Activated CD8-positive, alpha-beta memory T cell treated with anti-CD3 and anti-CD28 coated beads for 4 hours (primary cell): Measurements from ENCODE around the gene LIN9.
"Not testable (repeated sequence)": the region's sequence is repeated elsewhere in the genome, so short reads cannot be mapped to it uniquely, and the experiment has no call there.

Experiments
- DNase-seq, 2 donors: peaks; one replicate each; pipeline ENCODE4 v3.0.0-alpha.2; 2020; ENCODE audit warnings: low read depth in 2 of 2

LIN9 gene

DNA sequence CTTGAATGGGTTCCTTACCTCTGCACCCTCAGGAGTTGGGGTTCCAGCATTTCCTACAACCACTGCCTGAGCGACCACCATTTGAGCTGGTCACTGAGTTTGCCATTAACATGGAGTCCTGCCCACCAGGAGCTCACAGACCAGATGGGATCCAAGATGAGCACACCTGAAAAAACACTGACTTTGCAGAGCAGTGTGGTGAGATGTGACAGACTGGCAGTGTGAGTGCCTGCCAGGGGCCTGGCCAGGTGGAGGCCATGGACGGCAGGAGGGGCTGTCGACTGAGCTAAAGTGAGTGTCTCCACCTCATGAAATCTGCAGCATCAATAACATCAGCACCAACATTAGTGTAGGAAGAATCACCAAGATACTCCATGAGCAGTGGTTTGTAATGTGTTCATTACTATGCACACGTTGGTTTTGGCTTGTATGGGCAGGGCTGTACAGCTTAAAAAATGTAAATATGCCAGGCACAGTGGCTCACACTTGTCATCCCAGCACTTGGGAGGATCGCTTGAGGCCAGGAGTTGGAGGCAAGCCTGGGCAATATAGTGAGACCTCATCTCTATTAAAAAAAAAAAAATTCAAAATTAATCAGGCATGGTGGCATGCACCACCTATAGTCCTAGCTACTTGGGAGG lies 97.7 kb downstream of the LIN9 start:
- DNase-seq: no peak

DNA sequence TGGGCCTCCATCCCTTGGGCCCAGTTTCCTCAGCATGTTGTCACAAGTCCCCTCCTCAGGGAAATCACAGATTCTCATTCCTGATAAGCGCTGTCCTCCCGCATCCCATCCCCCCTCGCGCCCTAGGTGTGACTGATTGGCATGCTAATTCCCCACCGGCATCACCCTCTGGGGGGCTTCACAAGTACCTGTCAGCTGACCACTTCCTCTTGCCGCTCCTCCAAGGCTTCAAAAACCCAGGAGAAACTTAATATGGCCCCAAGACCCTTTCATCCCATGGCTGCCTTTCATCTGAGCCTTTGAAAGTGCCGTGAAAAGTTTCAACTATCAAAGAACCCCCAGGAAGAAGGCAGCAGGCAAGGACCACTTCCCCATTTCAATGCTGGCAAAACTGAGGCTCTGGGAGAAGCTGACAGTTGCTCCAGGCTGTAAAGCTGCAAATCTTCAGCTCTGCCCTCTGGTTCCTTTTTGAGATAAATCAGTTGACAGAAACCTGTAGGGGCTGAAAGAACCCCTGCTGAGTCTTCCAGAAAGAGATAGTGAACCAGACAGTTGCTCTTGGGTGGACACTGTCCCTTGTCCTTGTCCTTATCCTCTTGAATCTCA lies 98.3 kb downstream of the LIN9 start:
- no peak for DNase-seq

DNA sequence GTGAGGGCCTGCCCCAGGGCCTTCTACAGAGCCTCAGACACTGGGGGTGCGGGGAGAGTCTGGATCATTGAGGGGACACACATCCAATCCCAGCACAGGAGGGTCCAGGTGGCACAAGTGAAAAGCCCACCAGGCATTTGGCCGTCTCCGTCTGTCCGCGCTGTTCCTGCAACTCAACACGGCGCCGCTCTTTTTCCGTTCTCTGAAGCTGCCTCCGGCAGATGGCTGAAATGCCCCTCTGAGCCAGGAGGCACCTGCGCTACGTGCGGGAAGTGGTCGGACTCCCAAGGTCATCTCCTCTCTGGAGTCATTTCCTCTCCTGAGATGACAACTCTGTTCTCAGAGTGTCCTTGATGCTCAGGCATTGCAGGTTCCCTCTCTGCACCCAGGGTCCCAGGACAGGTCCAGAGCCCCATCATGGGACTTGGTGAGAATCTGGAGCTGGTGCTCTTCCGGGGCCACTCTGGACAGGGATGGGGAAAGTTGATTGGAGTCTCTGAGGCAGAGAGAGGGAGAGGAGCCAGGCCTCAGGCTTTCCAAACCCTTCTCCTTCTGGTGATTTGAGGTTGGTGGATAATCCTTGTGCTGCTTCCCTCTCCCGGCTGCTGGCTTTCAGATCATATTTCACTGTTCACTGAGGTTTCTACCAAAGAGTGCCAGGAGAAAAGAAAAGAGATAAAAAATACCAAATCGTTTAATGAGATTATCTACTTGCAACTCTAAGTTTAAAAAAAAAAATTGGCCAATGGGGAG lies 99.5 kb downstream of the LIN9 start:
- DNase-seq: no peak

DNA sequence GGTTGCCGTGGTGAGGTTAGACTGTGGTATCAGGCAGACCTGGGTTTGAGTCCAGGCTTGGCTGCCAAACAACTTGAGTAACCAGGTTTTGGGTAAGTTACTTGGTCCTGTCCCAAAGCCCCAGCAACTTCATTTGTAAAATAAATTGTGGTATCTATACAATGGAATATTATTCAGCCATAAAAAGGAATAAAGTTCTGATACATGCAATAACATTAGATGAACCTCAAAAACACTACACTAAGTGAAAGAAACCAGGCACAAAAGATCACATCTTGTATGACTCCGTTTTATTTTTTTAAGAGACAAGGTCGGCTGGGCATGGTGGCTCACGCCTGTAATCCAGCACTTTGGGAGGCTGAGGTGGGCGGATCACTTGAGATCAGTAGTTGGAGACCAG lies 101.9 kb downstream of the LIN9 start:
- no peak for DNase-seq

DNA sequence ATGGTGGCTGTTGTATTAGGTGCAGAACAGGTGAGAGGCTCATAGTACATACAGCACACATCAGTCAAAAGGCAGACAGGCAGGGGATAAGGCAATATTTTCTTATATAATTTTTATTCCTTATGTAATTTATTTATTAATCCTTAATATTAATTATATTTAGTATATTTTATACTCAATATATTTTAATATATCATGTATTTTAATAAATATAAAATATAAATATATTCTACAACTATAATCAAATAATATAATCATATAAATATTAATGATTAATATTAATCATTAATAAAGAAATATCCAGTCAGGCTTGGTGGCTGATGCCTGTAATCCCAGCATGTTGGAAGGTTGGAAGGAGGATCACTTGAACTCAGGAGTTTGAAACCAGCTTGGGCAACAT lies 104.8 kb downstream of the LIN9 start:
- DNase-seq: no peak

DNA sequence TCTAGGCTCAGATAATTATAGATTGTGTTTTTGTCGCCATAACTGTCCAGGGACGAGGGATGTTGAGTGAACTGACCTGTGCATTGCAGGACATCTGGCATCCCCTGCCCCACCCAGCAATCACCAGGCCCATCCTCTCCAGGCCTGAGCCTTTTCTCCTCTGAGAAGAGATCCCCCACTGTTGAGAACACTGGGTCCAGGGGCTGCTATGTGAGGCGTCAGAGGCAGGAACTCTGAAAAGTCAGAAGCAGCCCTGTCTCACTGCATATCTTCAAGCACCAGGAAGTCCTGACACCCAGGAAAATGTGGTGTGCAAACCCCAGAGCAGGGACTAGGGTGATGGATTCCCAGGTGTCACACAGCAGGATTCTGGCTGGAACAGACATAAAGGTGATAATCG lies 105.3 kb downstream of the LIN9 start:
- no peak for DNase-seq

DNA sequence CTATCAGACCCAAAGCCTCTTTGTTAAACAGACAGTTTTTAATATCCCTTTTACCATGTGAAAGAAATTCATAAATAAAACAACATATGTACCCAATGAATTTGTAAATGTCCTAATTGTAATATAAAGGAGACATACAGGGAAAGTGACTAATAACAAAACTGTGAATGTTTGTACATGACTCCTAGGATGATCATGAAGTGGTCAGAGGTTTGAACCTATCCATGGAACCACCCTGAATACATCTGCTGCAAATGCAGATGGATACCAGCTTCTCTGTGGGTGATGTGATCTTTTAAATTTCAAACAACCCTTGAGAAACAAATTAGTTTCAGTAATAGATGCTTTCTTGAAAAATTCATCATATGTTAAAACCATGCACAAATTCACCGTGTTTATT lies 105.7 kb downstream of the LIN9 start:
- no peak for DNase-seq

DNA sequence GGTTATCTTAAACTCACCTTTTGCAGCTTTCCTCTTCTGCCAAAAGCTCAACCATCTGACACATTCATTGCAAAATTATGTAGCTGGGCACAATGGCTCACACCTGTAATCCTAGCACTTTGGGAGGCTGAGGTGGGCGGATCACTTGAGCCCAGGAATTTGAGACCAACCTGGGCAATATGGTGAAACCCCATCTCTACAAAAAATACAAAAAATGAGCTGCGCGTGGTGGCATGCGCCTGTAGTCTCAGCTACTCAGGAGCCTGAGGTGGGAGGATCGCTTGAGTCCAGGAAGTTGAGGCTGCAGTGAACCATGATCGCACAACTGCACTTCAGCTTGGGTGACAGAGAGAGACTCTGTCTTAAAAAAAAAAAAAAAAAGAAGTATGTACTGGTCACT lies 106.3 kb downstream of the LIN9 start:
- DNase-seq: not testable (repeated sequence)

DNA sequence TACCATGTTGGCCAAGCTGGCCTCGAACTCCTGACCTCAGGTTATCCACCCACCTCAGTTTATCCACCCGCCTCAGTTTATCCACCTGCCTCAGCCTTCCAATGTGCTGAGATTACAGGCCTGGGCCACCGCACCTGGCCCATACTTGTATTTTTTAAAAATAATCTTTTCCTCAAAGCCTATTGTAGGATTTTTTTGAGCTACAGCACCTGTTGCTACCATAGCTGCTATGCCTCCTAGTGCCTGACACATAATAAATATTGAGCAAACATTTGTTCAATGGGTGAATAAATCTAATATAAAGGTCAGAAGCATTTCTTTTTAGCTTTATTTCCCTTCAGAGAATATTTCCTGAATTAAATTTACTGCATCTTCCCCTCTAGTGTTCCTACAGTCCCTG lies 106.7 kb downstream of the LIN9 start:
- DNase-seq: no peak

DNA sequence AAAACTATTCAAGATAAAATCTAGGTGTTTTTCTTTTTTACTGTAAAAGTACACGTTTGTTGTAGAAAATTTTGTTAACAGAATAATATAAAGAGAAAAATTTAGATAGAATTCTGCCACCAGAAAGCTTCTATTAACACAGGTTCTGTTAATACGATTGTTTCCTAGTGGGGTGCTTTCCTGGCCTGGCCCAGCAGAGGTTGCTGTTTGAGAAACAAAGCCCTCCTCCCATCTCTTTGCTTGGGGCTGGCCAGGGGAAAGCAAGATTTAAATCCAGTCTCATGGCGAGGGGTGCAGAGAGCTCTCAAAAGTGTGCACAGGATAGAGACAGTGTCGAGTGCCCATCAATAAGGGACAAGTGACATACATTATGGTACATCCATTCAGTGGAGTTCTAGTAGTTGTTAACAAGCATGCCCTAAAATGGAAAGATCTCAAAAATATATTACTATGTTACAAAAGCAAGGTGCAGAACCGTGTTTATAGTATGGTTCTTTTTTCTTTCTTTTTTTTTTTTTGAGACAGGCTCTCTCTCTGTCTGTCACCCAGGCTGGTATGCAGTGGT lies 107.9 kb downstream of the LIN9 start:
- no peak for DNase-seq

DNA sequence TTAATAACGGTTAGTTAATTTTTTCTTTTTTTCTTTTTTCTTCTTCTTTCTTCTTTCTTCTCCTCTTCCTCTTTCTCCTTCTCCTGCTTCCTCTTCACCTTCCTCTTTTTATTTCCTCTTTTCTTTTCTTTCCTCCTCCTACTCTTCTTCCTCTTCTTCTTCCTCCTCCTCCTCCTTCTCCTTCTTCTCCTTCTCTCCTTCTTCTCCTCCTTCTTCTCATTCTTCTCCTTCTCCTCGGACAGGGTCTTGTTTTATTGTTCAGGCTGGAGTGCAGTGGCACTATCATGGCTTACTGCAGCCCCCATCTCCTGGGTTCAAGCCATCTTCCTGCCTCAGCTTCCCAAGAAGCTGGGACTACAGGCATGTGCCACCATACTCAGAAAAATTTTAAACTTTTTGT lies 109.0 kb downstream of the LIN9 start:
- no peak for DNase-seq

DNA sequence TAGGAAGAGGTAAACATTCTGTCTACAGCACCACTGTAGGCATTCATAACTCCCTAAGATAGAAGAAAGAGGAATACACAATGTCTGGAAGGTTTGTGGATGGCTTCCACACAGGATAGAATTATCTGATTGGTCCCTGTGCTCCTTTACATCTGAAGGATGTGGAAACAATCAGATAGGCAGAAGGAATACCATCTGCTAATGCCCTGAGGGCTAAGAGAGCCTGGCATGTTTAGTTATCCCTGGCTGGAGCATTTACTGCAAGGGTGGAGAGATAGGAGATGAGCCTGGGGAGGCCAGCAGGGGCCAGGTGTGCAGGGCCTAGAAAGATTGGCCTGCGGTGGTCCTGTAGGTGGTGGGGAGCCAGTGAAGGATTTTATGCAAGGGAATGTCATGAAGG lies 113.8 kb downstream of the LIN9 start:
- DNase-seq: no peak

DNA sequence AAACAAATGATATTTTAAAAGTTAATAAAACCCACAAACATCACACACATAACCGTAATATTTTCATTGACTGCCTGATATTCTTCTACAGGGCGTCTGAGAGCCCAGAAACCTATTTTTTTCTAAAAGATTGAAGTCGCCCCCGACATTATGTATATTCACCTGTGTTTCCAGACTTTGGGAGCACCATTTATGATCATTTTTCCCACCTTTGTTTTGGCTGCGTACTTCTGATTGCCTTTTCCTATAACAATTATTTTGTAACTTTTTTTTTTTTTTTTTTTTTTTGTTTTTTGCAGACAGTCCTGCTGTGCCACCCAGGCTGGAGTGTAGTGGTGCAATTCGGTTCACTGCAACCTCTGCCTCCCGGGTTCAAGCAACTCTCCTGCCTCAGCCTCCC lies 121.6 kb downstream of the LIN9 start:
- no peak for DNase-seq

DNA sequence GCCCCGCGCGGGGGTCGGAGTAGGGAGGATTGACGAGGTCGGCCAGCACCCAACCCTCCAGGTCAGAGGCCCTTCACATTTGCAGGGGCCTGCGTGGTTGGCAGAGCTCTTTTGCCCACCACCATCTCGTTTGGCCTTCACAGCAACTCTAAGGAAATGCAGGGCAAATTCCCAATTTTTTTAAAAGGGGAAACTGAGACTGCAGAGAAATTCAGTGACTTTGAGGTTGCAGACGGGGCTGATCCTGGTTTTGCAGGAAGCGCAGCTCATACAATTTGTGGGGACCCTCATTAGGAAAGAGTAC lies 122.0 kb downstream of the LIN9 start:
- DNase-seq: no peak

DNA sequence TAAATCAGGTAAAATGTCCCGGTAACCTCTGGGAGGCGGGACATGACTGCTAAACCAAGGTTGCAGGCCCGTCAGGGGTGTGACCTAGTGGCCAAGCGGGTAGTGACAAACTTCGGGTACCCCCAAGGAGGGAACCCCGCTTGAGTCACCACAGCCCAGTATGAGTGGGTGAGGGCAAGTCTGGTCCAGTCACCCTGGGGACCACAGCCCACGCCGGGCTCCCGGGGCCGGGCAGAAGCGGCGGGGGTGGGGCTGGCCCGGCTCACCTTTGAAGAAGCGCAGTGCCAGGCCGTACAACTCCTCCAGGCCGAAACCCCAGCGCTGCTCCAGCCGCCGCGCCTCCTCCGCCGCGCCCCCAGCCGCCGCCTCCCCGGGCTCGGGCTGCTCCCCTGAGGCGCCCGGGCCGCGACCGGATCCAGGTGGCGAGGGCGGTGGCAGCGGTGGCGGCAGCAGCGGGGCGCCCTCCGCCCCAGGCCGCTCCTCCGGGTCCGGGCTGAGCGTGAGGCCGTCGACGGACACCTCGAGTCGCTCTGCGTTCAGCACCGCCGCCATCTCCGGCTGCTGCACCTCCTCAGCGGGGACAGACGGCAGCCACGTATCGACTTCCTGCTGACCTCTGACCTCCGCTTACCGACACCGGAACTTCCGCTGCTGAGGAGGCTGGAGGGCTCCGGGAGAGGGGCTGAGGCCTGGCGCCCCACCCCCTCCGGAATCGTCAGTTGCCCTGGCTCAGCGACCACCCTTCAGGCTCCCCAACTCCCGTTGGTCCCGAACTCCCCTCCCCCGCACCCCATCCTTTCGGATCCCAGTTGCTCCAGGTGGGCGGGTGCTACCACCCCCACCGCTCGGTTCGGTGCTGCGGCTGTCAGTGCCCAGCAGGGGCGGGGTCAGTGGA lies 122.6 kb downstream of the LIN9 start, which contains the start of gene ACBD3:
TSS of gene ACBD3 (minus strand) at position 618 of the 895 bp plus-strand sequence. CDS start at position 552, 66 bp downstream.
- peak; percentile 64 to 70 for DNase-seq

DNA sequence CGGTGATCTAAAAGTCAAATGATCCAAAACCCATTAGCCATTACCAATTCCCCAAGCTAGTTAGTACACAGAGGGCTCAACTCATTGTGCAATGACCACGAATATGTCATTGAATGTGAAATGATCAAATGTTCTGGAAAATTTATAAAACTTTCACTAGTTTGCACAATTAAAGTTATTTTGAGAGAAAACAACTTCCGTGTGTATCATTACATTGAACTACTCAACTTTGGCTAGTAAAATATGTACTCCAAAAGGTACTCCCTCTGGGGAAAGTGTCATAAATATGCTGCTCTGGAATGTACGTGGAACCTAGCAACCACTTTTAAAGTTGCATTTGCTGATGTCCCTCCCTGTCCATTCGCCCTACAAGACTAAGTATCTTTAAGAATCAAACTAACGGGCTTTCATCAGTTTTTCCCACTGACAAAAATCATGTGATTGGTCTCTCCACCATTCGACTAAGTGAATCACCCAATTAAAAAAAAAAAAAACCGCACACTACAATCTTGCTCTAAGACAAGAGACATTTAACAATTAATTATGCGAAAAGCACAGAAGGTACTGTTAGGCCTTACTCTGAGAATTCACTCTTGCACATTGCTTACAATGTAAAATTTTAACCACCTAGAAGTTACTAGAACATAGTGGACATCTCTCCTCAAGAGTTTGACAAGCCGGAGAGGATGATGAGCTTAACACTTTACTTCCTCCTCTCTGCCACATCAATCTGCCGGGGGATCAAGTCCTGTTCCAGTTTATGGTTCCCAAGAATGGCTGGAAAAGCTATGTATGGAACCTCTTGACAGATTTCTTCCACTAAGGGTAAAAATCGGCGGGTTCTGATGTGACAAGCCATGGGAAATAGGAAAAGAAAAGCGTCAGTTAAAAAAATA lies 123.6 kb downstream of the LIN9 start:
- DNase-seq: no peak

DNA sequence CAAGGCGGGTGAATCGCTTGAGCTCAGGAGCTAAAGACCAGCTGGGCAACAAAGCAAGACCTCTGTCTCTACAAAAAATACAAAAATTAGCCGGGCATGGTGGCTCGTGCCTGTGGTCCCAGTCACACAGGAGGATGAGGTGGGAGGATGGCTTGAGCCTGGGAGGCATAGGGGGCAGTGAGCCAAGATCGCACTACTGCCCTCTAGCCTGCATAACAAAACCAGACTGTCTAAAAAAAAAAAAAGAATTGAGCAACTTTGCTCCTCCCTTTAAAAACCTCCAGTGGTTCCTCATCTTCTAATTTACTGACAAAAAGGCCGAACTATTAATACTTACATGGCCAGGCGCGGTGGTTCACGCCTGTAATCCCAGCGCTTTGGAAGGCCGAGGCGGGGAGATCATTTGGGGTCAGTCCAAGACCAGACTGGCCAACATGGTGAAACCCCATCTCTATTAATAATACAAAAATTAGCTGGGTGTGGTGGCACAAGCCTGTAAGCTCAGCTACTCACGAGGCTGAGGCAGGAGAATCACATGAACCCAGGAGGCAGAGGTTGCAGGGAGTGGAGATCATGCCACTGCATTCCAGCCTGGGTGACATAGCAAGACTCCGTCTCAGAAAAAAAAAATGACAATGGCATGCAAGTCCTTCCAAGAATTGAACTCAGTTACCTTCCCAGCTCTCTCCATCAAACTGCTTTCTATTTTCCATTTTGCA lies 126.8 kb downstream of the LIN9 start:
- no peak for DNase-seq
